ENCODE data around the gene TIGAR. TPM values are rescaled to one million over a fixed set of nuclear protein-coding genes. Genes with fewer than 3 reads are reported as not detected.

The TIGAR gene
- total RNA-seq, 1 experiment from 2014 or later: 4.6 TPM

DNA sequence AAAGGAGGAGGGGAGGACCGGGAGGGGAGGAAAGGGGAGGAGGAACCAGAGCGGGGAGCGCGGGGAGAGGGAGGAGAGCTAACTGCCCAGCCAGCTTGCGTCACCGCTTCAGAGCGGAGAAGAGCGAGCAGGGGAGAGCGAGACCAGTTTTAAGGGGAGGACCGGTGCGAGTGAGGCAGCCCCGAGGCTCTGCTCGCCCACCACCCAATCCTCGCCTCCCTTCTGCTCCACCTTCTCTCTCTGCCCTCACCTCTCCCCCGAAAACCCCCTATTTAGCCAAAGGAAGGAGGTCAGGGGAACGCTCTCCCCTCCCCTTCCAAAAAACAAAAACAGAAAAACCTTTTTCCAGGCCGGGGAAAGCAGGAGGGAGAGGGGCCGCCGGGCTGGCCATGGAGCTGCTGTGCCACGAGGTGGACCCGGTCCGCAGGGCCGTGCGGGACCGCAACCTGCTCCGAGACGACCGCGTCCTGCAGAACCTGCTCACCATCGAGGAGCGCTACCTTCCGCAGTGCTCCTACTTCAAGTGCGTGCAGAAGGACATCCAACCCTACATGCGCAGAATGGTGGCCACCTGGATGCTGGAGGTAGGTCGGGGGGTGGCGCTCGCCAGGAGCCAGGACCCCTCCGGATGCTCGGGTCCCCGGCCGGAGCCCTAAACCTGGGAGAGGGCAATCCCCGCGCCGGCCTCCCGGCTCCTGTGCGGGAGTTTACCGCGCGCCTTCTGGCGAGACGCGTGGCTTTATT lies 47.2 kb upstream of the TIGAR start, which contains the start of gene CCND2:
TSS of gene CCND2 (plus strand) at position 111 of the 744 bp plus-strand sequence. CDS start at position 390, 279 bp downstream.
- DNase-seq (no peak), ATAC-seq (no peak)
- TF ChIP-seq CTCF (conservative IDR thresholded peaks at IDR 0.05; ENCODE audit: low read depth, low read length) (no peak), EZH2phosphoT487 (IDR thresholded peaks at IDR 0.05; ENCODE audit: borderline replicate concordance, low read length) (no peak), EZH2 (IDR thresholded peaks at IDR 0.05; ENCODE audit: low read length, unreplicated experiment) (peak; percentile 97)
- H4K20me1 ChIP-seq (ENCODE audit: low read length): no peaks in the 10 kb centered on the region
- no peak within 1 kb of the TSS for H3K9ac ChIP-seq (ENCODE audit: low read length)
- H3F3A ChIP-seq (ENCODE audit: low read length, unreplicated experiment): no peaks in the 10 kb centered on the region
- no peak within 1 kb of the TSS for H3K27ac ChIP-seq (ENCODE audit: low read length)
- ChIA-PET POLR2A (ENCODE audit: unreplicated experiment) (no interaction called here), CTCF (no interaction called here)
- BruUV-seq (replicated peaks): no TSS peak
- H3K36me3 ChIP-seq (ENCODE audit: low read depth, low read length): no peaks in the 10 kb centered on the region
- H3K79me2 ChIP-seq (ENCODE audit: low read length): no peaks in the 10 kb centered on the region
- H3K4me2 ChIP-seq (ENCODE audit: low read length): peak within 1 kb of the TSS; percentile 16; the same call in 1 of the 2 replicates
- no peak within 1 kb of the TSS for H2AFZ ChIP-seq (ENCODE audit: low read length)
- no peaks in the 10 kb centered on the region for H3K4me1 ChIP-seq (ENCODE audit: insufficient read depth, low read length)
- peaks cover 77% of the 10 kb centered on the region for H3K27me3 ChIP-seq (ENCODE audit: low read length)
- no peaks in the 10 kb centered on the region for H3K9me2 ChIP-seq (replicated peaks; ENCODE audit: low read length)
- no peak within 1 kb of the TSS for H3K4me3 ChIP-seq (ENCODE audit: low read length)
- H3K9me3 ChIP-seq (ENCODE audit: low read length): no peaks in the 10 kb centered on the region
- intact Hi-C loops (cut with micrococcal nuclease): no loop called here

DNA sequence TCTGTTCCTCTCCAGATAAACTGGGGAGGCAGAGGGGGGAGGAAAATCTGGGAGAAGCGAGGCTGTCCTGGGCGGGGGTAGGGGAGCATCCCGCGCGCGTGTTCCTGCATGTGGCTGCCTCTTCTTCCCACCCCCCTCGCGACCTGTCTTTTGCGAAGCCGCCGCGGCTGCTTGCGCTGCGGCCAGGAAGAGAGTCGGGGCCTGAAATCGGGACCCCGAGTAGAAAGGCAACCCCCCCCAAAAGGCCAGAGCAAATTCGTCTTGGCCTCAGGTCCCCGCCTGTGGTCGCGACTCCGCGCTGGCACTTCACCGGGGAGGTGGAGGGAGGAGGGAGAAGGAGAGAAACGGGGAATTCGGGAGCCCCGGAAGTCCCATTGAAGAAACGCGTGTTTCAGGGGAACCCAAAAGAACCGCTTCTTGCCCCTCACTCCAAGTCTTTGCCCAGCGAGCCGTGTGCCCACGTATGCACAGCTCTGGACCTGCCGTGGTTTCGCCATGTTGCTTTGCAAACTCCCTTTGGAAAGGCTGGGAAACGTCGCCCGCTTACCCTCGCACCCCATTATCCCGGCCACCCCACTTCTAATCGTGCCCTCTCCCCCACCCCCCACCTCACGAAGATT lies 46.5 kb upstream of the TIGAR start:
- ChIA-PET CTCF (no interaction called here), POLR2A (ENCODE audit: unreplicated experiment) (no interaction called here)
- Histone ChIP-seq H3K4me1 (ENCODE audit: insufficient read depth, low read length) (no peaks in the 10 kb centered on the region), H4K20me1 (ENCODE audit: low read length) (no peaks in the 10 kb centered on the region), H3K27ac (ENCODE audit: low read length) (no peak overlapping the region), H3F3A (ENCODE audit: low read length, unreplicated experiment) (no peaks in the 10 kb centered on the region), H3K36me3 (ENCODE audit: low read depth, low read length) (no peaks in the 10 kb centered on the region), H3K79me2 (ENCODE audit: low read length) (no peaks in the 10 kb centered on the region), H3K9me3 (ENCODE audit: low read length) (no peaks in the 10 kb centered on the region), H3K9me2 (replicated peaks; ENCODE audit: low read length) (no peaks in the 10 kb centered on the region), H3K4me2 (ENCODE audit: low read length) (no peak overlapping the region), H3K9ac (ENCODE audit: low read length) (no peak overlapping the region), H3K4me3 (ENCODE audit: low read length) (no peak overlapping the region), H3K27me3 (ENCODE audit: low read length) (peaks cover 80% of the 10 kb centered on the region), H2AFZ (ENCODE audit: low read length) (no peak overlapping the region)
- no peak for DNase-seq
- TF ChIP-seq EZH2 (IDR thresholded peaks at IDR 0.05; ENCODE audit: low read length, unreplicated experiment) (peak; percentile 89), CTCF (conservative IDR thresholded peaks at IDR 0.05; ENCODE audit: low read depth, low read length) (no peak), EZH2phosphoT487 (IDR thresholded peaks at IDR 0.05; ENCODE audit: borderline replicate concordance, low read length) (0 out of 2 replicates have a peak, but pooled peaks have one; percentile 40)
- ATAC-seq: no peak
- intact Hi-C loops (cut with micrococcal nuclease): no loop called here
- BruUV-seq (replicated peaks): no TSS peak

Measured in PC-3 (cell line).